HG03095 (cell line): Measurements from ENCODE around the gene CLCF1.

Experiments
- ATAC-seq: cut with Tn5 transposase; IDR thresholded peaks from one replicate; pipeline ENCODE4 v1.9.1; 2021; ENCODE audit warnings: moderate library complexity; ENCODE audit not compliant: unreplicated experiment

CLCF1 gene

GRCh38 chr11:67396587-67397389, 23.4 kb upstream of the CLCF1 start:
- ATAC-seq: no peak

- no peak for ATAC-seq
Measured at GRCh38 chr11:67396259-67396581, 22.8 kb upstream of the CLCF1 start.

DNA sequence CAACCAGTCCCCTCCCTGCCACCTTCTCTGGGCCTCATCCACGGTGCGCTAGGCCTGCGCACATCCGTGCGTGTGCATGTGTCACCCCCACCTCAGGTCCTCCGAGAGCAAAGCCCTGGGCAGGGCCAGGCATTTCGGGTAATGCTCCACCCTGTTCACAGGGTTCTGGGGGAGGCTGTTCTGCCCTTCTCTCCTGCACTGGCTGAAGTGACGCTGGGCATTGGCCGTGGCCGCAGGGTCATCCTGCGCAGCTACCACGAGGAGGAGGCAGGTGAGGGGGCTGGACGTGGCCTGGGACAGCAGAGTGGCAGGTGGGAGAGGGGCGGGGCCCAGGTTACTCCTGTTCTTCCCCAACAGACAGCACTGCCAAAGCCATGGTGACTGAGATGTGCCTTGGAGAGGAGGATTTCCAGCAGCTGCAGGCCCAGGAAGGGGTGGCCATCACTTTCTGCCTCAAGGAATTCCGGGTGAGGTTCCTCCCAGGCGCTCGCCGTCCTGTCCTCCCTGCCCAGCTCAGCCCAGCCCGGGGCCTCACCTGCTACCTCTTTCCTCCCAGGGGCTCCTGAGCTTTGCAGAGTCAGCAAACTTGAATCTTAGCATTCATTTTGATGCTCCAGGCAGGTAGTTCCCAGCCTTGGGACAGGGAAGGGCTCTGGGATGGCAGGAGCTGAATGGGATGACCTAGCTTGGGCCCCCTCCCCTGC, 22.3 kb upstream of the CLCF1 start:
- no peak for ATAC-seq

DNA sequence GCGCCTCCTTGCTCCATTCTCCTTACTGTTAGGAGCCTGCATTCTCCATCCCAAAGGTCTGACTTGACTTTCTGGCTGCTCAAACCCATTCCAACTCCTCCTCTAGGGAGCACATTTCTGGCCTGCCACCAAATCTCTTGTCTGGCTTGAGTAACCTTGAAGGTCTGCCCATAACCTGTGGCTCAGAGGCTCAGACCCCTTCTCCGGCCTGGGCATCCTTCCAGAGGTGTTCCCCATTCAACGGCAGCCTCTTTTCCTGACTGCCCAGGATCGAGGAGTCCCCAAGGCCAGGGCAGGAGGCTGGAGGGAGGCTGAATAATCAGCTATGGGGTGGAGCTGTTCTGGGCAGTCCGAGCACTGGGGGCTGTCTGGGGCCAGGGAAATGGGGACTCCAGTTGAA, 20.6 kb upstream of the CLCF1 start:
- no peak for ATAC-seq

GRCh38 chr11:67393437-67393836, 20.0 kb upstream of the CLCF1 start:
- ATAC-seq: no peak

- ATAC-seq: no peak
Measured at GRCh38 chr11:67392183-67392715, 18.9 kb upstream of the CLCF1 start.

DNA sequence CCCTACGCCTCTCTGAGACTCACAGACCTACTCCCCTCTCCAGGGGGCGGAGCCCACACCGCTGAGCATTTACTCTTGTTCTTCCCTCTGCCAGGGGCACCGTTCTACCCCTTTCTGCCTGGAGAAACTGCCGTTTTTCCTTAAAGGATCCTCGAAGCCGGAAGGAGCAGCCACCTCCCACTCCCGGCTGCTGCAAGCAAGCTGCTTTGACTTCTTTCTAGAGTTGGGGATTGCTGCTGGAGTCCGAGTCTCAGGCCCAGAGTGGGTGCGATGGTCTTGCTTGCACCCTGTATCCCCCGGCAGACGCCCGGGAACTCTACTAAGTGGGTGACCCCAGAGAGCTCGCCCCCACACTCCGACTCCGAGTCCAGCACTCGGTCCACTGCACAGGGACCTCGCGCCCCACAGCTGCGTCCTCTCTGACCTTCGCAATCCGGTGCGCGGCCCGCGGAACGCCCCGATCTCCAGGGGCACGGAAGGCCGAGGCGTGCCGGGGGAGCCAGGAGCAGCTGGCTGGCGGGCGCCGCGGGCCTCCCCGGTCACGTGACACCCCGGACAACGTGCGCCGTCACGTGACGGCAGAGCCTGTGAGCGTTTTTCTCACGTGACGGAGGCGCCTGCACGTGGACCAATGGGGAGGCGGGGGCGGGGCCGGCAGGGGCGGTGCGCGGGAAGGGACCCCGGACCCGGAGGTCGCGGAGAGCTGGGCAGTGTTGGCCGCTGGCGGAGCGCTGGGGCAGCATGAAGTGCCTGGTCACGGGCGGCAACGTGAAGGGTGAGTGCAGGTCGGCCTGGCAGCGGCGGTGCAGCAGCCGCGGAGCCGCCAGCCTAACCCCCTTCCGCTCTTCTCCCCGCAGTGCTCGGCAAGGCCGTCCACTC, 18.1 kb upstream of the CLCF1 start, which contains the start of gene RAD9A:
Gene RAD9A, plus strand, starts transcription at position 683 of the 879 bp plus-strand sequence. Its CDS starts 59 bp downstream, at position 742.
- peak; percentile 48 for ATAC-seq

GRCh38 chr11:67390947-67391303, 17.5 kb upstream of the CLCF1 start:
- ATAC-seq: no peak

DNA sequence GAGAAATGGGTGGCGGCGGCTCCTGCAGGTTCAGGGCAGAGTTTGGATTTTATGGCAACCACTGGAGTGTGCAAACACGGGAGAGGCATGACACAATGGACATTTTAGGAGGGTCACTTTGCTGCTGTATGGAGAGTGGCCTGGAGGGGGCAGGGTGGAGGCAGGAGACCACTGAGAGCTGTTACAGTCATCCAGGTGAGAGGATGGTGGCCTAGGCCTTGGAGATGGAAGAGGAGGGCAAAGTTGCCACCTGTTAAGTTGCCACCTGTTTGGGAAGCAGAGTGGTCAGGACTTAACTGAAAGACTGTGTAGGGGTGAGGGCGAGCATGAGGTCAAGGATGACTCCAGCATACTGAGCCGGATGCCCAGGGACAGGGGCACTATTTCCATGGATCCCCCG, 16.1 kb upstream of the CLCF1 start:
- no peak for ATAC-seq

DNA sequence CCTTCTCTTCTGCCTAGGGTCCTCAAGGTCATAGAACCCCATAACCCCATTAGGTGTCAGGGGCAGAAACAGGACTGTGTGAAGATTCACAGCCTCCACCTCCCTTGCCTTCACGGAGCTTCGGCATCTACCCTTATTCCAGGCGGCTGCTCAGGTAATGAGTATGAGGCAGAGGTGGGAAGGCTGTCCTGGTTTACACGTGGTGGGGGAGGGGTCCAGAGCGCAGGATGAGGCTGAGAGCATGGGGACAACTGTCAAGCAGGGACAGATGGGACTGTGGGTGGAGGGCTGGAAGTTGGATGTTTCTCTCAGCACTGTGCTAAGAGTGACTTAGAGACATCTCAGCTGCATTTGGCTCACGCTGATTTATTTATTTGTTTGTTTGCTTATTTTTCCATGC, 14.1 kb upstream of the CLCF1 start:
- ATAC-seq: no peak

DNA sequence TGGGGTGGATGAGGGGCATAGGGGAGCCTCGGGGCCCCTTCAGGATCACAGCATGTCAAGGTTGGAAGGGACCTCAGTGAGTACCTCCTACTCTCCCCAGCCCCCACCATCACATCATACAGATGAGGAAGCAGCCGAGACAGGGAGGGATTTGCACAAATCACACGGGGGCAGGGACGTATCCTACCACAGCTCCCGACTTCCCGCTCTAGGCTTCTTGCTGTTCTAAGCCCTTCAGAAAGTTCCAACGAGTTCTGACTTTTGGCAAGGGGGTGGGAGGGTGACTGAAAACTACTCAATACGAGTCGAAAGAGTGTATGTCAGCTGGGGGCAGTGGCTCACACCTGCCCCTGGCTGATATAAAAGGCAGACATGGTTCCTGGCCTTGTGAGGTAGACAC, 13.7 kb upstream of the CLCF1 start:
- no peak for ATAC-seq

DNA sequence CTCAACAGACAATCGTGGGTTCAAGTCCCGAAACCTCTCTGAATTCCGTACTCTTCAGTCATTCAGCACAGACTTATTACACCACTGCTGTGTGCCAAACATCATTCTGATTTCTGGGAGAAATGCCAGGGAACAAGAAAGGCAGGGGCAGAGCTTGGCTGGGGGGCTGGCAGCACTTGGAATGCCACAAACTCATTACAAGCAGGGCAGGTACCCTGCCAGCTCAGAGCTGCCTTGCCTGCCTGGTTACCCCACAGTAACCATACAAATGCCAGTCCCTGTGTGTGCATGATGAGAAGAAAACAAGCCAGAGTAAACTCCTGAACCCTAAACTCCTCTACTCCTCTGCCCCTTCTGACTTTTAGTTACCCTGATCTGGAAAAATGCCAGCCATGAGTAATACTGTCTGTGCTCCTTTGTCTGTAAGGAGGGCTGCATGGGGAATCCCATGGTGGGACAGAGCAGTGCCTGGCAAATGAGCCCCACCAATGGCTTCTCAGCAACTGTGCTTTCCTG, 11.5 kb upstream of the CLCF1 start:
- ATAC-seq: no peak

GRCh38 chr11:67382276-67383136, 9.1 kb upstream of the CLCF1 start:
- ATAC-seq: no peak

GRCh38 chr11:67381244-67381972, 8.0 kb upstream of the CLCF1 start:
- ATAC-seq: no peak

DNA sequence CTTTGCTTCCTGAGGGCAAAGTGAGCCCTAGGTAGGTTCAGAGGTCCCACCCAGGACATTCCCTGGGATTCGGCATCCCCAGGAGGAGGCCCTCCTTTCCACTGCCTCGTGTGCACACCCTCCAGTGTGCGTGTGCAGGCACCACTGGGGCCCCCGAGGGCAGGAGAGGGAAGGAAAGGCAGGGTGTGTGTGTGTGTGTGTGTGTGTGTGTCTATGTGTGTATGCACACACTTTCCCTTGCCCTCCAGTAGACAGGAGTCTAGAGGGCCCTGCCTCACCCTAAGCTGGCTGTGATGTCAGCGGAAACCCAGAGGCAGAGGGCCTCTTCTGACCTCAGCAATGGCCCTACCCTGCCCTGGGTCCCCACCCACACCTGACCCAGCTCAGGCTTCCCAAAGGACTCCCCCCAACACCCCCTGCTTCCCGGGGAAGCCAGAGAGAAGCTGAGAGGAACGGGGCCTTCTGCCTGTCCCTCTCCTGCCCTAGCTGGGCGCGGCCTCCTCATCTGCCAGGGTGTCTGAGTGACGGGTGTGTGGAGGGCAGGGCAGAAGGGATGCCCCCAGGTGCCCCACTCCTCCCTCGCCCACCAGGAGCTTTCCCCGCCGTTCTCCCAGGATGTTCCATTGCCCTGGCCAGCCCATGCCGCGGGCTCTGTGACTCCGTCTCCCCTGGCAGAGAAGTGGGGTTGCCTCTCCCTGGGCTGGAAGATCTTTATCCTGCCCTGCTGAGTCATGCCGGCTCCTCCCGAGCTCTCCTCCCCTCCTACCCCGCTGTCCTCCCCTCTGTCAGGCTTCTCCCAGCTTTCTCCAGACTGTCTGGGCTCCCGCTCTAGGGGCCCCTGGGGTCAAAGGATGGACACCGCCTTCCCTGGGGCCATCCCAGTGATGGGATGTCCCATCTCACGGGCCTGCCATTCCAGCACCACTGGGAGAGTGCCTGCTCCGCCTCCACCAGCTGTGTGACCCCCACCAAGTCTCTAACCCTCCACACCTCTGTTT, 6.0 kb upstream of the CLCF1 start:
- ATAC-seq: no peak

DNA sequence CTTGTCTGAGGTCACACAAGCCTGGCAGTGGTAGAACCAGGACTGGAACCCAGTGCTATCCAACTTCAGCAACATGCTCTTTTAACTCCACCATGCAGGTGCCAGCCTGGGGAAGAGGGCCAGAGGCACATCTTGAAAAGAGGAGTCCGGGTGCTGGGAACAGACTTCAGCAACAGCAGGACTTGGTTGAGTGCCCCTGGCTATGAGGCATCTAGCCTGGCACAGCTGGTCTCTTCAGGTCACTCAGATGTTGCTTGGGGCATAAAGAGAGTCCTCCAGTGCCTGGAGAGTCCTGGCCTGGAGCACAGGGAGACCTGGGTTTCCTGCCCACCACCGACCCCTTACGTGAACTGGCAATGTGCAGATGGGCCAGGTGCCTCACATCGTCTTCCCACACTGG, 5.1 kb upstream of the CLCF1 start:
- no peak for ATAC-seq

DNA sequence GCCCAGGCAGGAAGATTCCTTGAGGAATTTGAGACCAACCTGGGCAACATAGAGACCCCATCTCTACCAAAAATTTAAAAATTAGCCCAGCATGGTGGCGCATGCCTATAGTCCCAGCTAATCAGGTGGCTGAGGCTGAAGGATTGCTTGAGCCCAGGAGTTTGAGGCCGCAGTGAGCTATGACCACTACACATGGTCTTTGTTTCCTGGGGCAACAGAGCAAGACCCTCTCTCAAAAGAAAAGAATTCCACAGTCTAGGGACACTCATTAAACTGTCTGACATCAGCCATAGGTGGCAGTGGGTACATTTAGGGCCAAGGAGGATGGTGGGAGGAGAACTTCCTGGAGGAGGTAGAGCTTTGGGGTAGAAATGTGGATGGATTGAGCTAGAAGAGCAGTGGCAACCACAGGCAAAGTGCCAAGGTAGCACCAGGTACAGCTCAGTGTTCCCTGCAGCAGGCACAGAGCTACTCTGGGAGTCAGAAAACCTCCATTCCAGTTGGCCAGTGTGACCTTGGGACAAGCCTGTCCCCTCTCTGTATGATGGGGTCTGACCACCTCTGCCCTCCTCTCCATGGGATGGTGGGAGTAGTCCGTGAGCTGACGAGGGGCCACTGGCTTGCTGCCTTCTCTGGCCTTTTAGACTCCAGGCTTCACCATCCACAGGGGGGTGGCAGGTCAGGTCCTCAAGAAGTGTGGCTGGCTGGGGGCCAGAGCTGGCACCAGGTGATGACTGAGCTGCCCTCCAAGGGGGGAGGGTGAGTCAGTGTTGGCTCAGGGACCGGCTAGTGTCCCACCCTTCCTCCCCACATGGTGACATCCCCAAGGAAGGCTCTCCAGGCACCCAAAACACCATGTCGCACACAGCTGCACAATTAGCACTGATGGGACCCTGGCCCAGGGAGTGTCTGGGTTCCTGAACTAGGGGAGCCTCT, 3.7 kb upstream of the CLCF1 start:
- no peak for ATAC-seq
